NB4 (cell line): ENCODE measurements around the gene FKBP2.

Experiments used
- MYC ChIP-seq: IDR thresholded peaks from 2 replicates; pipeline ENCODE4 v1.6.1; 2011; ENCODE audit warnings: low read depth, low read length
- POLR2A ChIP-seq: IDR thresholded peaks from 2 replicates; pipeline ENCODE4 v1.6.1; 2011; ENCODE audit warnings: mild to moderate bottlenecking; ENCODE audit not compliant: insufficient read length; ENCODE audit errors: extremely low read depth
- TF ChIP-seq, protein P1 (sequence below): IDR thresholded peaks from one replicate; pipeline ENCODE4 v1.5.1; 2012; ENCODE audit warnings: low read depth, low read length
- TF ChIP-seq, protein P2 (sequence below): IDR thresholded peaks from 2 replicates; pipeline ENCODE4 v1.6.1; 2011; ENCODE audit warnings: low read depth, low read length

DNA sequence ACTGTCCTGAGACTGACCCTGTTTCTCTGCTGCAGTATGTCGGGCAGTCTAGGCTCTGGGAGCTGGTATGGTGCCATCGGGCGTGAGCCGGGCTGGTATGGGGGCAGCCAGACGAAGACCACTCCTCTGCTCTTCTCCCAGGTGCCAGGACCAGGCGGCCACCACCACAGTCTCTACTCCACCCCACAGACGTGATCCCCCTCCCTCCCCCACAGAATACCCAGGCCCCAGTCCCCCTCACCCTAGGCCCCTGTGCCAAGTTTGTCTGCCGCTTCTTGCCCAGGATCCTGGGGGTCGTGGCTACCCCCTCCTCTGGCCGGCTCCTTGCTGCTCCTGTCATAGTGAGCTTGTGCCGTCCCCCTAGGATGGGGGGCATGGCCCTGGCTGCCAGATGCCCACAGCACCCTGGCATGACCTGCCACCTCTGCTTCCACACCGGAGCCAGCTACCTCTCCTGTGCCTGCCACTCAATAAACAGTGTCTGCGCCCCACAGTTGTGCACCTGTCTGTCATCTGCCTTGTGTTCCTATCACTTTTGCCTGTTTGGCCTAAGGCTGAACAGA is 48.2 kb downstream of the FKBP2 start:
- no peak for TF ChIP-seq POLR2A
- TF ChIP-seq, protein P1, sequence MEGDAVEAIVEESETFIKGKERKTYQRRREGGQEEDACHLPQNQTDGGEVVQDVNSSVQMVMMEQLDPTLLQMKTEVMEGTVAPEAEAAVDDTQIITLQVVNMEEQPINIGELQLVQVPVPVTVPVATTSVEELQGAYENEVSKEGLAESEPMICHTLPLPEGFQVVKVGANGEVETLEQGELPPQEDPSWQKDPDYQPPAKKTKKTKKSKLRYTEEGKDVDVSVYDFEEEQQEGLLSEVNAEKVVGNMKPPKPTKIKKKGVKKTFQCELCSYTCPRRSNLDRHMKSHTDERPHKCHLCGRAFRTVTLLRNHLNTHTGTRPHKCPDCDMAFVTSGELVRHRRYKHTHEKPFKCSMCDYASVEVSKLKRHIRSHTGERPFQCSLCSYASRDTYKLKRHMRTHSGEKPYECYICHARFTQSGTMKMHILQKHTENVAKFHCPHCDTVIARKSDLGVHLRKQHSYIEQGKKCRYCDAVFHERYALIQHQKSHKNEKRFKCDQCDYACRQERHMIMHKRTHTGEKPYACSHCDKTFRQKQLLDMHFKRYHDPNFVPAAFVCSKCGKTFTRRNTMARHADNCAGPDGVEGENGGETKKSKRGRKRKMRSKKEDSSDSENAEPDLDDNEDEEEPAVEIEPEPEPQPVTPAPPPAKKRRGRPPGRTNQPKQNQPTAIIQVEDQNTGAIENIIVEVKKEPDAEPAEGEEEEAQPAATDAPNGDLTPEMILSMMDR = no peak
- TF ChIP-seq, protein P2, sequence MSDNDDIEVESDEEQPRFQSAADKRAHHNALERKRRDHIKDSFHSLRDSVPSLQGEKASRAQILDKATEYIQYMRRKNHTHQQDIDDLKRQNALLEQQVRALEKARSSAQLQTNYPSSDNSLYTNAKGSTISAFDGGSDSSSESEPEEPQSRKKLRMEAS = no peak
- TF ChIP-seq MYC = no peak
